ENCODE measurements around the gene C2CD2.

- no peak for TF ChIP-seq POLR2A (IDR thresholded peaks at IDR 0.05; ENCODE audit: low read depth, low read length)
- TF ChIP-seq, protein P1, sequence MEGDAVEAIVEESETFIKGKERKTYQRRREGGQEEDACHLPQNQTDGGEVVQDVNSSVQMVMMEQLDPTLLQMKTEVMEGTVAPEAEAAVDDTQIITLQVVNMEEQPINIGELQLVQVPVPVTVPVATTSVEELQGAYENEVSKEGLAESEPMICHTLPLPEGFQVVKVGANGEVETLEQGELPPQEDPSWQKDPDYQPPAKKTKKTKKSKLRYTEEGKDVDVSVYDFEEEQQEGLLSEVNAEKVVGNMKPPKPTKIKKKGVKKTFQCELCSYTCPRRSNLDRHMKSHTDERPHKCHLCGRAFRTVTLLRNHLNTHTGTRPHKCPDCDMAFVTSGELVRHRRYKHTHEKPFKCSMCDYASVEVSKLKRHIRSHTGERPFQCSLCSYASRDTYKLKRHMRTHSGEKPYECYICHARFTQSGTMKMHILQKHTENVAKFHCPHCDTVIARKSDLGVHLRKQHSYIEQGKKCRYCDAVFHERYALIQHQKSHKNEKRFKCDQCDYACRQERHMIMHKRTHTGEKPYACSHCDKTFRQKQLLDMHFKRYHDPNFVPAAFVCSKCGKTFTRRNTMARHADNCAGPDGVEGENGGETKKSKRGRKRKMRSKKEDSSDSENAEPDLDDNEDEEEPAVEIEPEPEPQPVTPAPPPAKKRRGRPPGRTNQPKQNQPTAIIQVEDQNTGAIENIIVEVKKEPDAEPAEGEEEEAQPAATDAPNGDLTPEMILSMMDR (conservative IDR thresholded peaks at IDR 0.05; ENCODE audit: low read depth, low read length): no peak
- no peak for TF ChIP-seq RFX5 (IDR thresholded peaks at IDR 0.05; ENCODE audit: low read depth, low read length)
- no peak for TF ChIP-seq MXI1 (IDR thresholded peaks at IDR 0.05; ENCODE audit: borderline replicate concordance, low read depth, low read length)
- TF ChIP-seq USF2 (IDR thresholded peaks at IDR 0.05; ENCODE audit: low read depth, low read length): no peak
- no peak for TF ChIP-seq CEBPB (IDR thresholded peaks at IDR 0.05; ENCODE audit: low read depth, low read length)
- no peak for TF ChIP-seq MAFK (IDR thresholded peaks at IDR 0.05; ENCODE audit: low read depth, low read length)
- TF ChIP-seq ELK1 (IDR thresholded peaks at IDR 0.05; ENCODE audit: borderline replicate concordance, low read depth, low read length): no peak
- no peak for TF ChIP-seq FOS (IDR thresholded peaks at IDR 0.05; ENCODE audit: low read depth, low read length)
Observed at GRCh38 chr21:41973427-41973831, 19.6 kb upstream of the C2CD2 start.
